ENCODE data around the gene GRID2IP.

Gene GRID2IP

DNA sequence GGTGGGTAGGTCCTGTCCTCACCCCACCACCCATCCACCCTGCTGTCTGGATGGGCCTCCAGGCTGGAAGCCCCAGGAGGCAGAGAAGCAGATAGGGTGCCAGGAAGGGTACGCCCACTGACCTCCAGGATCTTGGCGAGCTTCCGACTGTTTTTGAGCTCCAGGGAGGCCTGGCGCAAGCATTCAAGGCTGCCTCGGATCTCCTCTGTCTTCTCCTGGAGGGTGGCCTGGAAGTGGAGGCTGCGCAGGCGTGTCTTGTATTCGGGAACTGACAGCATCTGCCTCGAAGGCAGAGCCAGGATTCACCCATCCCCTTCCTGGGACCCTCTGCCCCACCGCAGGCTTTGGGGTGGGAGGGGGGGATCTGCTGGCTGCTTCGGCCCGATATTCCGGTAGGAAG, 48.4 kb downstream of the GRID2IP start:
- DNase-seq: no peak
- no peak overlapping the region for H4K8ac ChIP-seq (ENCODE audit: low read length)
- H3K4me3 ChIP-seq (ENCODE audit: insufficient read depth in 1 of 2, low read depth in 1 of 2, low read length in 2 of 2): peak overlapping the region in 1 of 2 experiments; percentile 26
- H3K14ac ChIP-seq (ENCODE audit: low read length in 2 of 2): no peak overlapping the region
- H3K27ac ChIP-seq (ENCODE audit: low read length, poor library complexity, severe bottlenecking): no peak overlapping the region
- H3K4ac ChIP-seq (ENCODE audit: low read depth in 1 of 2, low read length in 2 of 2): no peak overlapping the region
- H3K4me2 ChIP-seq (ENCODE audit: low read length, poor library complexity, severe bottlenecking): no peak overlapping the region
- H3K79me1 ChIP-seq (replicated peaks; ENCODE audit: low read length, poor library complexity, severe bottlenecking): no peaks in the 10 kb centered on the region
- WGBS: 67% methylated on average over 13 of the region's 13 CpGs
- H2BK120ac ChIP-seq (ENCODE audit: low read depth, low read length): no peak overlapping the region
- H3K18ac ChIP-seq (ENCODE audit: low read depth in 1 of 2, low read length in 2 of 2): no peak overlapping the region
- no peak overlapping the region for H3K9ac ChIP-seq (ENCODE audit: low read length)
- peaks cover 0 to 4% of the 10 kb centered on the region in 2 experiments for H3K36me3 ChIP-seq (ENCODE audit: control insufficient read depth in 1 of 2, insufficient read depth in 2 of 2, low read depth in 1 of 2, low read length in 2 of 2)
- no peaks in the 10 kb centered on the region for H3K9me3 ChIP-seq (ENCODE audit: control insufficient read depth, low read length)
- no peak overlapping the region for H2BK5ac ChIP-seq (ENCODE audit: low read depth, low read length, poor library complexity, severe bottlenecking)
- H2AFZ ChIP-seq (ENCODE audit: low read depth, low read length): no peak overlapping the region
- H2AK5ac ChIP-seq (ENCODE audit: low read length, severe bottlenecking): no peak overlapping the region
- H2BK12ac ChIP-seq (ENCODE audit: low read length in 2 of 2): no peak overlapping the region
- H4K91ac ChIP-seq (ENCODE audit: low read length): no peak overlapping the region
- peaks cover 33 to 51% of the 10 kb centered on the region in 2 experiments for H3K27me3 ChIP-seq (ENCODE audit: control insufficient read depth in 1 of 2, insufficient read depth in 1 of 2, low read length in 2 of 2)
- H3K4me1 ChIP-seq (ENCODE audit: control insufficient read depth, insufficient read depth, low read depth, low read length): peaks cover 13% of the 10 kb centered on the region
- H2BK15ac ChIP-seq (ENCODE audit: low read depth, poor library complexity, severe bottlenecking): no peak overlapping the region
- H3K23ac ChIP-seq (ENCODE audit: low read length in 2 of 2): no peak overlapping the region

DNA sequence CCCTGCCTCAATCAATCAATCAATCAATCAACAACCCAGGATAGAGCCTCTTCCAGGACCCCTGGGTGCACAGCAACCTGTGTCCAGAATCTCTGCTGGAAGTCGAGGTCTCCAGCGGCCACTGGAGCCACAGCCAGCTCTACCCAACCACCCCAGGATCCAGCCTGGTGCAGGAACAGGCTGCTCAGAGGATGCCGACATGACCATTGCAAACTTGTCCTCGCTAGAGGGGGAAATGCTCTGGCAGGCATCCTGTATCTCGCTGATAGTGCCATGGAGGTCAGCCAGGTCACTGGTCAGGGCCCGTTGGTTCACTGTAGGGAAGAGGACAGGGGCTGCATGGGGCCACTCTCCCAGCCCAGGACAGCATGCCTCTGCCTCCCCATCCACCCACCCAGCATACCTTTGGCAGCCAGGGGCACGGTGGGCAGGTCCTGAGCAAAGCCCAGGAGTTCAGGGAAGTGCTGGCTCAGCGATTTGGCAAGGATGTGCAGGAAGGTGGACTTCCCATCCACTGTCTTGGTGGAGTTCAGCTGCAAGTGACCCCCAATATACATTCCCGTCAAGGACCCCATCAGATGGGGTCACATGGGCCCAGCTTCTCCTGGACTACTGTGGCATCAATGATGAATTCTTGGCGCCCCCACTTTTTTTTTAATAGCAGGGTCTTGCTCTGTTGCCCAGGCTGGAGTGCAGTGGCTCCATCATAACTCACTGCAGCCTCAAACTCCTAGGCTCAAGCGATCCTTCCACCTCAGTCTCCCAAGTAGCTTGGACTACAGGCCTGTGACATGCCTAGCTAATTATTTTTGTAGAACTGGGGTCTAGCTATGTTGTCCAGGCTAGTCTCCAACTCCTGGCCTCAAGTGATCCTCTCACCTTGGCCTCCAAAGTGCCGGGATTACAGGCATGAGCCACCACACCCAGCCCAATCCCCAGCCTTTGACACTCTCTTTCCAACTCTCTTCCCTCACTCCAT, 49.4 kb downstream of the GRID2IP start:
- WGBS: 84% methylated on average over 12 of the region's 12 CpGs

DNA sequence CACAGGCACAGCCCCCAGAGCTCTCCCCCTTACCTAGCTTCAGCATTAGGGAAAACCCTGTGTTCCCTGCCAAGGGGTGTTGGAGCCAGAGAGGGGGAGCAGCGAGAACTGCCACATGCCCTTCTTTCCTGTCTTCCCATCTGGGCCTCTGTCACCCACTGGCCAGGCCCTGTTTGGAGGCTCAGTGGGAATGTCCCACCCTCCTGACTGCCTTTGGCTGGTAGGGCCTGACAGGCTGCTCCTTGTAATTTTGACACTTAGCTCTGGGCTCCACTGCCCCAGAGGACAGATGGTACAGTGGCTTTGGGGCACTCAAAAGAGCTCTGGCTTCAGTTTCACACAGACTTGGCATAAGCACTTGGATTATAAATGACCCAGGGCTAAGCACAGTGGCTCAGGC, 50.6 kb downstream of the GRID2IP start:
- Histone ChIP-seq H2BK120ac (ENCODE audit: low read depth, low read length) (no peak overlapping the region), H4K8ac (ENCODE audit: low read length) (no peak overlapping the region), H3K4me1 (ENCODE audit: control insufficient read depth, insufficient read depth, low read depth, low read length) (peaks cover 13% of the 10 kb centered on the region), H3K9me3 (ENCODE audit: control insufficient read depth, low read length) (no peaks in the 10 kb centered on the region), H3K14ac (ENCODE audit: low read length in 2 of 2) (no peak overlapping the region), H3K4me2 (ENCODE audit: low read length, poor library complexity, severe bottlenecking) (no peak overlapping the region), H2AFZ (ENCODE audit: low read depth, low read length) (no peak overlapping the region), H3K4ac (ENCODE audit: low read depth in 1 of 2, low read length in 2 of 2) (no peak overlapping the region), H3K9ac (ENCODE audit: low read length) (no peak overlapping the region), H3K23ac (ENCODE audit: low read length in 2 of 2) (no peak overlapping the region), H3K4me3 (ENCODE audit: insufficient read depth in 1 of 2, low read depth in 1 of 2, low read length in 2 of 2) (no peak overlapping the region), H3K27ac (ENCODE audit: low read length, poor library complexity, severe bottlenecking) (no peak overlapping the region), H3K79me1 (replicated peaks; ENCODE audit: low read length, poor library complexity, severe bottlenecking) (no peaks in the 10 kb centered on the region), H2BK5ac (ENCODE audit: low read depth, low read length, poor library complexity, severe bottlenecking) (no peak overlapping the region), H2BK15ac (ENCODE audit: low read depth, poor library complexity, severe bottlenecking) (no peak overlapping the region), H3K36me3 (ENCODE audit: control insufficient read depth in 1 of 2, insufficient read depth in 2 of 2, low read depth in 1 of 2, low read length in 2 of 2) (peaks cover 0 to 4% of the 10 kb centered on the region in 2 experiments), H2BK12ac (ENCODE audit: low read length in 2 of 2) (no peak overlapping the region), H3K18ac (ENCODE audit: low read depth in 1 of 2, low read length in 2 of 2) (no peak overlapping the region), H4K91ac (ENCODE audit: low read length) (no peak overlapping the region), H2AK5ac (ENCODE audit: low read length, severe bottlenecking) (no peak overlapping the region), H3K27me3 (ENCODE audit: control insufficient read depth in 1 of 2, insufficient read depth in 1 of 2, low read length in 2 of 2) (peaks cover 15 to 30% of the 10 kb centered on the region in 2 experiments)
- WGBS: 93% methylated on average over 1 of the region's 1 CpG
- no peak for DNase-seq

More for the DNA sequence above, 49.4 kb downstream of the GRID2IP start:
- H2AFZ ChIP-seq (ENCODE audit: low read depth, low read length): no peak overlapping the region
- H3K27me3 ChIP-seq (ENCODE audit: control insufficient read depth in 1 of 2, insufficient read depth in 1 of 2, low read length in 2 of 2): peaks cover 26 to 42% of the 10 kb centered on the region in 2 experiments
- H3K4me3 ChIP-seq (ENCODE audit: insufficient read depth in 1 of 2, low read depth in 1 of 2, low read length in 2 of 2): no peak overlapping the region
- H3K4me1 ChIP-seq (ENCODE audit: control insufficient read depth, insufficient read depth, low read depth, low read length): peaks cover 13% of the 10 kb centered on the region
- no peak overlapping the region for H3K4ac ChIP-seq (ENCODE audit: low read depth in 1 of 2, low read length in 2 of 2)
- H3K18ac ChIP-seq (ENCODE audit: low read depth in 1 of 2, low read length in 2 of 2): no peak overlapping the region
- no peak overlapping the region for H3K9ac ChIP-seq (ENCODE audit: low read length)
- no peak overlapping the region for H2BK5ac ChIP-seq (ENCODE audit: low read depth, low read length, poor library complexity, severe bottlenecking)
- H2BK12ac ChIP-seq (ENCODE audit: low read length in 2 of 2): no peak overlapping the region
- H4K91ac ChIP-seq (ENCODE audit: low read length): no peak overlapping the region
- no peak overlapping the region for H3K23ac ChIP-seq (ENCODE audit: low read length in 2 of 2)
- H3K27ac ChIP-seq (ENCODE audit: low read length, poor library complexity, severe bottlenecking): no peak overlapping the region
- no peak overlapping the region for H3K14ac ChIP-seq (ENCODE audit: low read length in 2 of 2)
- no peak overlapping the region for H2BK15ac ChIP-seq (ENCODE audit: low read depth, poor library complexity, severe bottlenecking)
- peaks cover 0 to 4% of the 10 kb centered on the region in 2 experiments for H3K36me3 ChIP-seq (ENCODE audit: control insufficient read depth in 1 of 2, insufficient read depth in 2 of 2, low read depth in 1 of 2, low read length in 2 of 2)
- H3K9me3 ChIP-seq (ENCODE audit: control insufficient read depth, low read length): no peaks in the 10 kb centered on the region
- H2BK120ac ChIP-seq (ENCODE audit: low read depth, low read length): no peak overlapping the region
- H2AK5ac ChIP-seq (ENCODE audit: low read length, severe bottlenecking): no peak overlapping the region
- H3K4me2 ChIP-seq (ENCODE audit: low read length, poor library complexity, severe bottlenecking): no peak overlapping the region
- no peak overlapping the region for H4K8ac ChIP-seq (ENCODE audit: low read length)
- no peak for DNase-seq
- H3K79me1 ChIP-seq (replicated peaks; ENCODE audit: low read length, poor library complexity, severe bottlenecking): no peaks in the 10 kb centered on the region

DNA sequence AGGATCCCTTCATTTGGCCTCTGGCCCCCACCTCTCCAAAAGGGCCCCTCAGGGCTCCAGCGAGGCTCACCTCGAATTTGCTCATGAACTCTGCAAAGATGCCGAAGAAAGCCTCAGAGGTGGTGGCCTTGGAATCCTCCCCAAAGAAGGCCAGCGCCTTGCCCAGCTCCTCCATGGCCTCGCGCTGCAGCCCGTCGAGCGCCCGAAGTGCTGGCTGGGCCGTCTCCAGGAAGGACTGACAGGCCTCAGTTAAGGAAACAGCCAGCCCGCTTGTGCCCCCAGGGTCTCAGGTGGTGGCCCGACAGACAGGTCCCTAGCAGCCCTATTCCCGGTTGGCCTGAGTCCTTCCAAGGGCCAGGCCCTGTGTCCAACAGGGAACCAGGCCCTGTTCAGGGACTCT, 53.3 kb downstream of the GRID2IP start:
- H3K27me3 ChIP-seq (ENCODE audit: control insufficient read depth in 1 of 2, insufficient read depth in 1 of 2, low read length in 2 of 2): peaks cover 12% of the 10 kb centered on the region in 2 experiments
- no peak overlapping the region for H3K14ac ChIP-seq (ENCODE audit: low read length in 2 of 2)
- no peak overlapping the region for H2AFZ ChIP-seq (ENCODE audit: low read depth, low read length)
- H3K4me1 ChIP-seq (ENCODE audit: control insufficient read depth, insufficient read depth, low read depth, low read length): no peaks in the 10 kb centered on the region
- no peak overlapping the region for H2BK12ac ChIP-seq (ENCODE audit: low read length in 2 of 2)
- no peak overlapping the region for H2BK120ac ChIP-seq (ENCODE audit: low read depth, low read length)
- no peaks in the 10 kb centered on the region for H3K36me3 ChIP-seq (ENCODE audit: control insufficient read depth in 1 of 2, insufficient read depth in 2 of 2, low read depth in 1 of 2, low read length in 2 of 2)
- no peak overlapping the region for H3K23ac ChIP-seq (ENCODE audit: low read length in 2 of 2)
- H3K9ac ChIP-seq (ENCODE audit: low read length): no peak overlapping the region
- DNase-seq: no peak
- no peaks in the 10 kb centered on the region for H3K79me1 ChIP-seq (replicated peaks; ENCODE audit: low read length, poor library complexity, severe bottlenecking)
- no peak overlapping the region for H2BK15ac ChIP-seq (ENCODE audit: low read depth, poor library complexity, severe bottlenecking)
- H2BK5ac ChIP-seq (ENCODE audit: low read depth, low read length, poor library complexity, severe bottlenecking): no peak overlapping the region
- 86% methylated on average over 14 of the region's 14 CpGs for WGBS
- no peak overlapping the region for H3K4me2 ChIP-seq (ENCODE audit: low read length, poor library complexity, severe bottlenecking)
- no peak overlapping the region for H3K18ac ChIP-seq (ENCODE audit: low read depth in 1 of 2, low read length in 2 of 2)
- no peak overlapping the region for H3K4ac ChIP-seq (ENCODE audit: low read depth in 1 of 2, low read length in 2 of 2)
- H3K9me3 ChIP-seq (ENCODE audit: control insufficient read depth, low read length): no peaks in the 10 kb centered on the region
- H3K27ac ChIP-seq (ENCODE audit: low read length, poor library complexity, severe bottlenecking): no peak overlapping the region
- H2AK5ac ChIP-seq (ENCODE audit: low read length, severe bottlenecking): no peak overlapping the region
- H3K4me3 ChIP-seq (ENCODE audit: insufficient read depth in 1 of 2, low read depth in 1 of 2, low read length in 2 of 2): no peak overlapping the region
- no peak overlapping the region for H4K8ac ChIP-seq (ENCODE audit: low read length)
- no peak overlapping the region for H4K91ac ChIP-seq (ENCODE audit: low read length)

Measured in mesenchymal stem cell (in vitro differentiated cells and primary cell).